K562 (cell line): Measurements from ENCODE around the gene SND1. TPM values are rescaled to one million over a fixed set of nuclear protein-coding genes. Genes with fewer than 3 reads are reported as not detected.

ENCODE experiments used
- polyA plus RNA-seq, 8 experiments: library from polyadenylated mRNA; depleted of rRNA in 4 of 8; stranded (reverse) in 5 of 8; unstranded in 3 of 8; fragments of >200 nt; fragmentation: Nextera tagmentation in 2 of 8; fragmentation: Illumina TruSeq in 1 of 8; extraction: Ambion mirVana in 2 of 8; extraction: Trizol in 1 of 8; gene quantifications; 2 replicates each; pipeline versions ENCODE4 v1.2.1 to v1.2.3, GENCODE V29; 2011 to 2014; ENCODE audit warnings: inconsistent platforms in 1 of 8, missing spikeins in 1 of 8
- total RNA-seq, 7 experiments: library from RNA; depleted of rRNA in 6 of 7; stranded (reverse); fragments of >200 nt in 6 of 7; fragmentation: Illumina TruSeq in 2 of 7; extraction: Trizol in 2 of 7; gene quantifications; 2 replicates each; pipeline versions ENCODE4 v1.2.1 to v1.2.3, GENCODE V29; 2011 to 2021; ENCODE audit warnings: low replicate concordance in 1 of 7
- TF ChIP-seq, protein P1 (sequence below), 2 experiments: fragments of 450-650 bp in 1 of 2; IDR thresholded peaks; 2 replicates each; pipeline ENCODE4 v1.6.1; 2011 to 2017; ENCODE audit warnings: low read depth in 2 of 2, antibody characterized with exemption in 1 of 2, borderline replicate concordance in 1 of 2, low read length in 1 of 2, mild to moderate bottlenecking in 1 of 2, mixed read lengths in 1 of 2; ENCODE audit not compliant: control insufficient read depth in 1 of 2
- TF ChIP-seq, protein P2 (sequence below): fragments of 250-450 bp; sonication (Bioruptor Pico); IDR thresholded peaks from 2 replicates; pipeline ENCODE4 v1.4.0; 2020
- TF ChIP-seq, protein P3 (sequence below), 2 experiments: fragments of 200-800 bp in 1 of 2; sonication (Bioruptor generic) in 1 of 2; sonication (generic) in 1 of 2; formaldehyde crosslinking in 1 of 2; IDR thresholded peaks in 1 of 2; conservative IDR thresholded peaks in 1 of 2; 2 replicates each; pipeline versions ENCODE4 v1.5.0 to v1.6.1; 2016 to 2020; ENCODE audit warnings: missing compliant biosample characterization in 1 of 2, missing genetic modification characterization in 1 of 2, missing genetic modification reagents in 1 of 2

The SND1 gene
- total and polyA plus RNA-seq, 9 of the 15 experiments (the other 6 are each of a cell fraction or from before 2014, with no cell fraction given) = 46.5 to 307 (median 191) TPM

DNA sequence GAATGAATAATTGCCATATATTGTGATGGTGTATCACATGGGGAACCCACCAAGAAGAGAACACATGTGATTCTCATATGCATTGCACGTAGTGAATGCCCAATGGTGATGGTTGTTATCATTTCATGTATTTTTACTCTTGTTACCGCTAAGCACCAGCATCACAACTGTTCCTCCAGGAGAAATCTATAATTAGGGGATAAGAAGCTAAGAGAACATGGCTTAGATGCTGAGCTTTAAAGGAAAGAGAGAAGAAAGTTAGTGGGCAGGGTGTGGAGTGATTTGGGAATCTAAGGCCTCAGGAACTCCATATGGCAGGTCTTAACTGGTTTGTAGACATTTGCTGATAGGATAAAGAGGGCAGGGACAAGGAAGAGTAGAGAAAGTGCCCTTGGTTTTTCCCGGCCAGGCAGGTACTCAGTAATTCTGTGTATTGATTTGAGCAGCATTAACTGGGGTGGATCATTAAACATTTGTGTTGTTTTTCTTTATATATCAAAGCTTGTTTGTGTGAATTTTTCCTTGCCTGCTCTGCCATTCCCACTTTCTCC is 233.3 kb downstream of the SND1 start (continued):
- TF ChIP-seq, protein P1, sequence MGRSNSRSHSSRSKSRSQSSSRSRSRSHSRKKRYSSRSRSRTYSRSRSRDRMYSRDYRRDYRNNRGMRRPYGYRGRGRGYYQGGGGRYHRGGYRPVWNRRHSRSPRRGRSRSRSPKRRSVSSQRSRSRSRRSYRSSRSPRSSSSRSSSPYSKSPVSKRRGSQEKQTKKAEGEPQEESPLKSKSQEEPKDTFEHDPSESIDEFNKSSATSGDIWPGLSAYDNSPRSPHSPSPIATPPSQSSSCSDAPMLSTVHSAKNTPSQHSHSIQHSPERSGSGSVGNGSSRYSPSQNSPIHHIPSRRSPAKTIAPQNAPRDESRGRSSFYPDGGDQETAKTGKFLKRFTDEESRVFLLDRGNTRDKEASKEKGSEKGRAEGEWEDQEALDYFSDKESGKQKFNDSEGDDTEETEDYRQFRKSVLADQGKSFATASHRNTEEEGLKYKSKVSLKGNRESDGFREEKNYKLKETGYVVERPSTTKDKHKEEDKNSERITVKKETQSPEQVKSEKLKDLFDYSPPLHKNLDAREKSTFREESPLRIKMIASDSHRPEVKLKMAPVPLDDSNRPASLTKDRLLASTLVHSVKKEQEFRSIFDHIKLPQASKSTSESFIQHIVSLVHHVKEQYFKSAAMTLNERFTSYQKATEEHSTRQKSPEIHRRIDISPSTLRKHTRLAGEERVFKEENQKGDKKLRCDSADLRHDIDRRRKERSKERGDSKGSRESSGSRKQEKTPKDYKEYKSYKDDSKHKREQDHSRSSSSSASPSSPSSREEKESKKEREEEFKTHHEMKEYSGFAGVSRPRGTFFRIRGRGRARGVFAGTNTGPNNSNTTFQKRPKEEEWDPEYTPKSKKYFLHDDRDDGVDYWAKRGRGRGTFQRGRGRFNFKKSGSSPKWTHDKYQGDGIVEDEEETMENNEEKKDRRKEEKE (IDR thresholded peaks at IDR 0.05; ENCODE audit: borderline replicate concordance in 1 of 2, control insufficient read depth in 1 of 2, low read depth in 2 of 2, low read length in 1 of 2) = no peak
- TF ChIP-seq, protein P2, sequence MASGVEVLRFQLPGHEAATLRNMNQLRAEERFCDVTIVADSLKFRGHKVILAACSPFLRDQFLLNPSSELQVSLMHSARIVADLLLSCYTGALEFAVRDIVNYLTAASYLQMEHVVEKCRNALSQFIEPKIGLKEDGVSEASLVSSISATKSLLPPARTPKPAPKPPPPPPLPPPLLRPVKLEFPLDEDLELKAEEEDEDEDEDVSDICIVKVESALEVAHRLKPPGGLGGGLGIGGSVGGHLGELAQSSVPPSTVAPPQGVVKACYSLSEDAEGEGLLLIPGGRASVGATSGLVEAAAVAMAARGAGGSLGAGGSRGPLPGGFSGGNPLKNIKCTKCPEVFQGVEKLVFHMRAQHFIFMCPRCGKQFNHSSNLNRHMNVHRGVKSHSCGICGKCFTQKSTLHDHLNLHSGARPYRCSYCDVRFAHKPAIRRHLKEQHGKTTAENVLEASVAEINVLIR = no peak
- TF ChIP-seq, protein P3, sequence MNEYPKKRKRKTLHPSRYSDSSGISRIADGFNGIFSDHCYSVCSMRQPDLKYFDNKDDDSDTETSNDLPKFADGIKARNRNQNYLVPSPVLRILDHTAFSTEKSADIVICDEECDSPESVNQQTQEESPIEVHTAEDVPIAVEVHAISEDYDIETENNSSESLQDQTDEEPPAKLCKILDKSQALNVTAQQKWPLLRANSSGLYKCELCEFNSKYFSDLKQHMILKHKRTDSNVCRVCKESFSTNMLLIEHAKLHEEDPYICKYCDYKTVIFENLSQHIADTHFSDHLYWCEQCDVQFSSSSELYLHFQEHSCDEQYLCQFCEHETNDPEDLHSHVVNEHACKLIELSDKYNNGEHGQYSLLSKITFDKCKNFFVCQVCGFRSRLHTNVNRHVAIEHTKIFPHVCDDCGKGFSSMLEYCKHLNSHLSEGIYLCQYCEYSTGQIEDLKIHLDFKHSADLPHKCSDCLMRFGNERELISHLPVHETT (CRISPR knock-in tag; conservative IDR thresholded peaks at IDR 0.05 in 1 of 2, IDR thresholded peaks at IDR 0.05 in 1 of 2) = 0 out of 4 replicates have a peak, but pooled peaks of 1 of the 2 experiments have one; percentile 20
